A172 (cell line): ENCODE results near the gene BRMS1L. TPM values are rescaled to one million over a fixed set of nuclear protein-coding genes. Genes with fewer than 3 reads are reported as not detected.
"Not testable (repeated sequence)": the region's sequence is repeated elsewhere in the genome, so short reads cannot be mapped to it uniquely, and the experiment has no call there.

Experiments
- DNase-seq: peaks from one replicate; pipeline ENCODE4 v3.0.0-alpha.2; 2015; ENCODE audit warnings: low spot score
- total RNA-seq: library from RNA; depleted of rRNA; stranded (reverse); fragments of >200 nt; shearing (Covaris generic); gene quantifications from 2 replicates; pipeline ENCODE4 v1.2.3, GENCODE V29; 2014; rRNA removed

BRMS1L gene
- total RNA-seq, result 4.1 and 5.1 TPM in 2 replicates

- DNase-seq, result peak; percentile 94
Observed at GRCh38 chr14:35826218-35826951, at the start of gene BRMS1L. TSS of gene BRMS1L (plus strand) at chr14:35826338. CDS start at chr14:35826517, 179 bp downstream.

GRCh38 chr14:35776823-35777222 lies 49.3 kb upstream of the BRMS1L start:
- no peak for DNase-seq

- not testable (repeated sequence) for DNase-seq
Observed at GRCh38 chr14:35777550-35777949, 48.6 kb upstream of the BRMS1L start.

- DNase-seq, result no peak
Observed at GRCh38 chr14:35779368-35779767, 46.8 kb upstream of the BRMS1L start.

- DNase-seq, result no peak
Observed at GRCh38 chr14:35783699-35784098, 42.4 kb upstream of the BRMS1L start.

GRCh38 chr14:35786856-35787255 lies 39.3 kb upstream of the BRMS1L start:
- DNase-seq, result no peak

GRCh38 chr14:35789651-35790050 lies 36.5 kb upstream of the BRMS1L start:
- no peak for DNase-seq

GRCh38 chr14:35797796-35798195 lies 28.3 kb upstream of the BRMS1L start:
- DNase-seq, result no peak

- DNase-seq, result no peak
Observed at GRCh38 chr14:35806006-35806907, 19.9 kb upstream of the BRMS1L start.

GRCh38 chr14:35807131-35807961 lies 18.8 kb upstream of the BRMS1L start:
- no peak for DNase-seq

GRCh38 chr14:35808076-35808637 lies 18.0 kb upstream of the BRMS1L start:
- peak; percentile 27 for DNase-seq

- DNase-seq, result peak; percentile 86
Observed at GRCh38 chr14:35808638-35809563, 17.2 kb upstream of the BRMS1L start, which contains the start of gene RALGAPA1. TSS of gene RALGAPA1 (minus strand) at chr14:35809295. CDS start at chr14:35808835, 460 bp downstream.

- no peak for DNase-seq
Observed at GRCh38 chr14:35809597-35809996, 16.5 kb upstream of the BRMS1L start.

- no peak for DNase-seq
Observed at GRCh38 chr14:35810963-35811362, 15.2 kb upstream of the BRMS1L start.

- peak; percentile 34 for DNase-seq
Observed at GRCh38 chr14:35814371-35815005, 11.7 kb upstream of the BRMS1L start.

- DNase-seq, result no peak
Observed at GRCh38 chr14:35818346-35819115, 7.6 kb upstream of the BRMS1L start.

GRCh38 chr14:35819591-35820540 lies 6.3 kb upstream of the BRMS1L start:
- DNase-seq, result no peak
